A673 (cell line): ENCODE results near the gene CDK15. TPM values are rescaled to one million over a fixed set of nuclear protein-coding genes. Genes with fewer than 3 reads are reported as not detected.

Experiments
- BruUV-seq: library from RNA; stranded (reverse); fragments of 400-500 nt; replicated peaks from 2 replicates; lab custom pipeline; 2021; lab: Mats Ljungman, UMichigan
- CTCF ChIA-PET: fragments of 300-600 bp; sonication (Branson Sonifier 250); formaldehyde crosslinking; loops from one replicate; lab custom pipeline; 2022; ENCODE audit warnings: antibody characterized with exemption; lab: Charles Lee
- POLR2A ChIA-PET: fragments of 300-600 bp; sonication (Branson Sonifier 250); formaldehyde crosslinking; loops from one replicate; lab custom pipeline; 2022; ENCODE audit warnings: antibody characterized with exemption; ENCODE audit not compliant: low non-redundant PET; lab: Charles Lee
- DNase-seq: peaks from one replicate; pipeline ENCODE4 v3.0.0-alpha.2; 2015; ENCODE audit warnings: low spot score
- H3K27ac ChIP-seq: fragments of 200-600 bp; sonication (generic); 2 replicates; pipeline ENCODE4 v1.5.1; 2016; ENCODE audit warnings: mixed run types, low read depth, mild to moderate bottlenecking, mixed read lengths, antibody characterized with exemption, low read length; ENCODE audit not compliant: poor library complexity, severe bottlenecking
- H3K27me3 ChIP-seq: fragments of 200-600 bp; sonication (generic); replicated peaks from 2 replicates; pipeline ENCODE4 v1.6.1; 2017; ENCODE audit warnings: mixed run types, low read depth, mild to moderate bottlenecking, mixed read lengths, antibody characterized with exemption, low read length; ENCODE audit not compliant: insufficient read depth, poor library complexity
- H3K36me3 ChIP-seq: fragments of 200-600 bp; sonication (generic); 2 replicates; pipeline ENCODE4 v1.6.1; 2016; ENCODE audit warnings: mixed run types, mild to moderate bottlenecking, mixed read lengths, antibody characterized with exemption, low read length; ENCODE audit not compliant: insufficient read depth, poor library complexity, severe bottlenecking
- H3K4me1 ChIP-seq: fragments of 200-600 bp; sonication (generic); 2 replicates; pipeline ENCODE4 v1.6.1; 2017; ENCODE audit warnings: mixed run types, mild to moderate bottlenecking, mixed read lengths, antibody characterized with exemption, low read length; ENCODE audit not compliant: insufficient read depth, poor library complexity, severe bottlenecking
- H3K4me3 ChIP-seq: fragments of 200-600 bp; sonication (generic); 2 replicates; pipeline ENCODE4 v1.5.1; 2016; ENCODE audit warnings: low read depth, mixed run types, mild to moderate bottlenecking, mixed read lengths, low read length; ENCODE audit not compliant: poor library complexity, severe bottlenecking
- H3K9me3 ChIP-seq: fragments of 200-600 bp; sonication (generic); 2 replicates; pipeline ENCODE4 v1.6.1; 2016; ENCODE audit warnings: mixed run types, low read depth, mild to moderate bottlenecking, mixed read lengths, antibody characterized with exemption, low read length; ENCODE audit not compliant: poor library complexity, severe bottlenecking
- CTCF ChIP-seq: fragments of 300-800, 200-600 bp; sonication (generic); conservative IDR thresholded peaks from 2 replicates; pipeline ENCODE4 v1.5.1; 2017; ENCODE audit warnings: low read depth, mild to moderate bottlenecking, antibody characterized with exemption, low read length, moderate library complexity, mixed read lengths
- EZH2 ChIP-seq: fragments of 200-600 bp; sonication (generic); IDR thresholded peaks from 2 replicates; pipeline ENCODE4 v1.6.1; 2017; ENCODE audit warnings: borderline replicate concordance, low read depth, mild to moderate bottlenecking, mixed read lengths, antibody characterized with exemption, low read length; ENCODE audit not compliant: poor library complexity, severe bottlenecking
- intact Hi-C: fragments of 100-400 bp; cut with micrococcal nuclease; formaldehyde crosslinking; loops from one replicate; pipeline ENCODE4 v1.10.0; 2022; ENCODE audit not compliant: unreplicated experiment
- total RNA-seq: library from RNA; stranded (reverse); gene quantifications from 2 replicates; pipeline ENCODE4 v1.2.3, GENCODE V29; 2021

Gene CDK15
- total RNA-seq, 1 experiment from 2014 or later: 0.11 TPM

GRCh38 chr2:201779901-201780673, 26.2 kb upstream of the CDK15 start:
- peak; percentile 45 for DNase-seq
- peak overlapping the region; percentile 97 for H3K4me3 ChIP-seq
- ChIA-PET CTCF (interaction anchor here (1.0 kb wide), 1 partner anchor 399 kb away, joined by 5 read pairs; no protein-coding TSS in a partner anchor), POLR2A (interaction anchor here (0.8 kb wide), 1 partner anchor 58 kb away, joined by 4 read pairs; no protein-coding TSS in a partner anchor)
- intact Hi-C loops: no loop called here
- BruUV-seq: TSS peak; percentile 57
- H3K27me3 ChIP-seq: no peaks in the 10 kb centered on the region
- no peaks in the 10 kb centered on the region for H3K9me3 ChIP-seq
- TF ChIP-seq CTCF: no peak
- TF ChIP-seq EZH2: no peak
- peaks cover 46% of the 10 kb centered on the region for H3K4me1 ChIP-seq
- H3K36me3 ChIP-seq: no peaks in the 10 kb centered on the region
- H3K27ac ChIP-seq: peak overlapping the region; percentile 89

- H3K4me3 ChIP-seq: peak within 1 kb of the TSS; percentile 97
- intact Hi-C loops: no loop called here
- peak; percentile 99 for DNase-seq
- no peaks in the 10 kb centered on the region for H3K9me3 ChIP-seq
- TSS peak; percentile 94 for BruUV-seq
- ChIA-PET POLR2A (interaction anchor here (0.8 kb wide), 1 partner anchor 57 kb away, joined by 4 read pairs; no protein-coding TSS in a partner anchor), CTCF (interaction anchor here (1.0 kb wide), 1 partner anchor 399 kb away, joined by 5 read pairs; no protein-coding TSS in a partner anchor)
- no peaks in the 10 kb centered on the region for H3K27me3 ChIP-seq
- H3K36me3 ChIP-seq: no peaks in the 10 kb centered on the region
- H3K27ac ChIP-seq: peak within 1 kb of the TSS; percentile 89
- TF ChIP-seq EZH2: no peak
- TF ChIP-seq CTCF: no peak
- peaks cover 40% of the 10 kb centered on the region for H3K4me1 ChIP-seq
Observed at GRCh38 chr2:201780674-201781493, 25.5 kb upstream of the CDK15 start, which contains the start of gene ALS2. Gene ALS2, minus strand, starts transcription at chr2:201780933. Its CDS starts 12,048 bp downstream, at chr2:201768885.

- Histone ChIP-seq H3K36me3 (no peaks in the 10 kb centered on the region), H3K27ac (peak overlapping the region; percentile 89), H3K9me3 (no peaks in the 10 kb centered on the region), H3K4me1 (peaks cover 32% of the 10 kb centered on the region), H3K4me3 (peak overlapping the region; percentile 97), H3K27me3 (no peaks in the 10 kb centered on the region)
- BruUV-seq: no TSS peak
- no peak for TF ChIP-seq CTCF
- POLR2A ChIA-PET: no interaction called here
- intact Hi-C loops: no loop called here
- CTCF ChIA-PET: interaction anchor here (1.0 kb wide), 1 partner anchor 398 kb away, joined by 5 read pairs; no protein-coding TSS in a partner anchor
- peak; percentile 42 for DNase-seq
Observed at GRCh38 chr2:201781557-201782051, 24.7 kb upstream of the CDK15 start.
